Loucy (cell line): ENCODE measurements around the gene DNAI1.

Source experiments
- EZH2phosphoT487 ChIP-seq: fragments of 200-600 bp; IDR thresholded peaks from 2 replicates; pipeline ENCODE4 v1.6.1; 2018; ENCODE audit warnings: antibody characterized with exemption, mild to moderate bottlenecking, moderate library complexity, borderline replicate concordance
- TF ChIP-seq, protein P1 (sequence below): fragments of 200-600 bp; sonication (generic); conservative IDR thresholded peaks from 2 replicates; pipeline ENCODE4 v1.5.1; 2014; ENCODE audit warnings: mild to moderate bottlenecking, antibody characterized with exemption, low read length

- TF ChIP-seq, protein P1, sequence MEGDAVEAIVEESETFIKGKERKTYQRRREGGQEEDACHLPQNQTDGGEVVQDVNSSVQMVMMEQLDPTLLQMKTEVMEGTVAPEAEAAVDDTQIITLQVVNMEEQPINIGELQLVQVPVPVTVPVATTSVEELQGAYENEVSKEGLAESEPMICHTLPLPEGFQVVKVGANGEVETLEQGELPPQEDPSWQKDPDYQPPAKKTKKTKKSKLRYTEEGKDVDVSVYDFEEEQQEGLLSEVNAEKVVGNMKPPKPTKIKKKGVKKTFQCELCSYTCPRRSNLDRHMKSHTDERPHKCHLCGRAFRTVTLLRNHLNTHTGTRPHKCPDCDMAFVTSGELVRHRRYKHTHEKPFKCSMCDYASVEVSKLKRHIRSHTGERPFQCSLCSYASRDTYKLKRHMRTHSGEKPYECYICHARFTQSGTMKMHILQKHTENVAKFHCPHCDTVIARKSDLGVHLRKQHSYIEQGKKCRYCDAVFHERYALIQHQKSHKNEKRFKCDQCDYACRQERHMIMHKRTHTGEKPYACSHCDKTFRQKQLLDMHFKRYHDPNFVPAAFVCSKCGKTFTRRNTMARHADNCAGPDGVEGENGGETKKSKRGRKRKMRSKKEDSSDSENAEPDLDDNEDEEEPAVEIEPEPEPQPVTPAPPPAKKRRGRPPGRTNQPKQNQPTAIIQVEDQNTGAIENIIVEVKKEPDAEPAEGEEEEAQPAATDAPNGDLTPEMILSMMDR: no peak
- TF ChIP-seq EZH2phosphoT487: no peak
Measured at GRCh38 chr9:34486572-34486971, 28.0 kb downstream of the DNAI1 start.
